K562 (cell line): ENCODE data around the gene CMPK1. TPM values are rescaled to one million over a fixed set of nuclear protein-coding genes. Genes with fewer than 3 reads are reported as not detected.

Experiments
- ATAC-seq: fragments of 200-7000 bp; cut with Tn5 transposase; 3 replicates; pipeline ENCODE4 v1.9.1; 2020; ENCODE audit warnings: moderate library complexity
- BruUV-seq: library from RNA; stranded (reverse); fragments of 400-500 nt; replicated peaks from 2 replicates; lab custom pipeline; 2021; lab: Mats Ljungman, UMichigan
- CTCF ChIA-PET: fragments of 300-600 bp; formaldehyde crosslinking; extraction: SDS; loops from one replicate; lab custom pipeline; 2021; ENCODE audit warnings: low intra/inter-chr PET ratio; lab: Yijun Ruan, JAX
- POLR2A ChIA-PET: fragments of 300-600, 350-650 bp; sonication (Branson Sonifier 250); formaldehyde crosslinking; extraction: SDS; loops from one replicate; lab custom pipeline; 2021; ENCODE audit warnings: antibody characterized with exemption, inconsistent platforms; lab: Yijun Ruan, JAX
- DNase-seq, 4 experiments: peaks; one replicate each; pipeline versions ENCODE4 v3.0.0 to v3.0.0-alpha.2; 2011 to 2018; ENCODE audit warnings: low spot score in 3 of 4, mixed read lengths in 3 of 4; ENCODE audit errors: extremely low read depth in 1 of 4
- FAIRE-seq: peaks from 2 replicates; lab custom pipeline; 2011; peaks lifted over from hg19 to GRCh38; lab: Jason Lieb, UNC
- H2AFZ ChIP-seq: 2 replicates; pipeline ENCODE4 v1.6.0; 2011; ENCODE audit warnings: low read depth, low read length, control low read depth, inconsistent platforms
- H3K27ac ChIP-seq: fragments of 200-600 bp; 3 replicates; pipeline ENCODE4 v1.8.0; 2011; ENCODE audit warnings: low read depth, mild to moderate bottlenecking, control low read depth, inconsistent platforms, low read length, moderate library complexity, mixed read lengths; ENCODE audit errors: extremely low read depth
- H3K27me3 ChIP-seq, 2 experiments: fragments of 300-600 bp in 1 of 2; 2 replicates in 1 of 2; 3 replicates in 1 of 2; pipeline versions ENCODE4 v1.6.0 to v1.8.0; 2011; ENCODE audit warnings: inconsistent platforms in 2 of 2, low read length in 2 of 2, mild to moderate bottlenecking in 1 of 2, mixed read lengths in 1 of 2, moderate library complexity in 1 of 2; ENCODE audit not compliant: control insufficient read depth in 2 of 2, insufficient read depth in 2 of 2
- H3K36me3 ChIP-seq: fragments of 300-600 bp; 3 replicates; pipeline ENCODE4 v1.8.0; 2011; ENCODE audit warnings: mild to moderate bottlenecking, low read length, inconsistent platforms; ENCODE audit not compliant: control insufficient read depth, insufficient read depth
- H3K4me1 ChIP-seq, 2 experiments: fragments of 200-600 bp in 1 of 2; replicated peaks in 1 of 2; 2 replicates in 1 of 2; 3 replicates in 1 of 2; pipeline versions ENCODE4 v1.5.1 to v1.8.0; 2011; ENCODE audit warnings: inconsistent platforms in 2 of 2, low read length in 2 of 2, mild to moderate bottlenecking in 1 of 2, mixed read lengths in 1 of 2, moderate library complexity in 1 of 2; ENCODE audit not compliant: control insufficient read depth in 2 of 2, insufficient read depth in 2 of 2
- H3K4me2 ChIP-seq: 2 replicates; pipeline ENCODE4 v1.6.1; 2011; ENCODE audit warnings: low read length, control low read depth, inconsistent platforms, mixed read lengths; ENCODE audit not compliant: insufficient read depth
- H3K4me3 ChIP-seq: fragments of 200-600 bp; sonication (generic), shearing (Covaris generic); 2 replicates; pipeline ENCODE4 v1.5.1; 2016; ENCODE audit warnings: control low read depth, inconsistent platforms
- H3K79me2 ChIP-seq: fragments of 200-600 bp; 3 replicates; pipeline ENCODE4 v1.8.0; 2011; ENCODE audit warnings: low read length, inconsistent platforms; ENCODE audit not compliant: control insufficient read depth, insufficient read depth
- H3K9ac ChIP-seq, 2 experiments: 2 replicates each; pipeline versions ENCODE4 v1.6.0 to v1.6.1; 2011; ENCODE audit warnings: low read depth in 2 of 2, low read length in 2 of 2, control low read depth in 1 of 2, inconsistent platforms in 1 of 2, mild to moderate bottlenecking in 1 of 2, mixed read lengths in 1 of 2; ENCODE audit not compliant: insufficient read depth in 1 of 2
- H3K9me1 ChIP-seq: one replicate; pipeline ENCODE4 v1.6.0; 2011; ENCODE audit warnings: inconsistent platforms, mild to moderate bottlenecking, low read length, moderate library complexity; ENCODE audit not compliant: control insufficient read depth, insufficient read depth
- H3K9me3 ChIP-seq: replicated peaks from 2 replicates; pipeline ENCODE4 v1.5.1; 2011; ENCODE audit warnings: low read depth, low read length, inconsistent platforms; ENCODE audit not compliant: control insufficient read depth, insufficient read depth
- H4K20me1 ChIP-seq: replicated peaks from 2 replicates; pipeline ENCODE4 v1.6.1; 2011; ENCODE audit warnings: low read length, inconsistent platforms, mixed read lengths; ENCODE audit not compliant: control insufficient read depth, insufficient read depth
- CREM ChIP-seq: IDR thresholded peaks from 2 replicates; pipeline ENCODE4 v1.6.1; 2014; ENCODE audit warnings: antibody characterized with exemption, low read depth
- KLF10 ChIP-seq: fragments of 250-450 bp; sonication (Bioruptor Pico); IDR thresholded peaks from 2 replicates; pipeline ENCODE4 v1.6.1; 2021; ENCODE audit warnings: matching md5 sums
- WGBS: fragments of 100-300 bp; shearing (Covaris generic); methylation state at CpG from one replicate; pipeline ENCODE4 v1.1.6; 2016; ENCODE audit warnings: low coverage, mixed read lengths; ENCODE audit not compliant: insufficient coverage; ENCODE audit errors: missing lambda C conversion rate; 5-methylcytosine and 5-hydroxymethylcytosine counted together
- in situ Hi-C: fragments of 300-500 bp; cut with MboI; formaldehyde crosslinking; loops from 4 replicates; pipeline ENCODE4 v1.15.0; 2018; ENCODE audit warnings: inconsistent platforms, mixed read lengths
- intact Hi-C: fragments of 100-400 bp; cut with micrococcal nuclease; formaldehyde crosslinking; loops from 2 replicates; pipeline ENCODE4 v1.14.2; 2022
- polyA plus RNA-seq, 8 experiments: library from polyadenylated mRNA; depleted of rRNA in 4 of 8; stranded (reverse) in 5 of 8; unstranded in 3 of 8; fragments of >200 nt; fragmentation: Nextera tagmentation in 2 of 8; fragmentation: Illumina TruSeq in 1 of 8; extraction: Ambion mirVana in 2 of 8; extraction: Trizol in 1 of 8; gene quantifications; 2 replicates each; pipeline versions ENCODE4 v1.2.1 to v1.2.3, GENCODE V29; 2011 to 2014; ENCODE audit warnings: inconsistent platforms in 1 of 8, missing spikeins in 1 of 8
- total RNA-seq, 7 experiments: library from RNA; depleted of rRNA in 6 of 7; stranded (reverse); fragments of >200 nt in 6 of 7; fragmentation: Illumina TruSeq in 2 of 7; extraction: Trizol in 2 of 7; gene quantifications; 2 replicates each; pipeline versions ENCODE4 v1.2.1 to v1.2.3, GENCODE V29; 2011 to 2021; ENCODE audit warnings: low replicate concordance in 1 of 7
- TF ChIP-seq, protein P1 (sequence below): sonication (generic); formaldehyde crosslinking; IDR thresholded peaks from 2 replicates; pipeline ENCODE4 v1.8.1; 2023; ENCODE audit warnings: mild to moderate bottlenecking, missing genetic modification reagents
- TF ChIP-seq, protein P2 (sequence below), 2 experiments: IDR thresholded peaks; 2 replicates each; pipeline ENCODE4 v1.6.1; 2011; ENCODE audit warnings: borderline replicate concordance in 1 of 2, control low read depth in 1 of 2, low read depth in 1 of 2, low read length in 1 of 2, mild to moderate bottlenecking in 1 of 2, mixed read lengths in 1 of 2, moderate library complexity in 1 of 2; ENCODE audit not compliant: insufficient read depth in 1 of 2, insufficient read length in 1 of 2, poor library complexity in 1 of 2, severe bottlenecking in 1 of 2; ENCODE audit errors: extremely low read depth in 1 of 2

Gene CMPK1
- total and polyA plus RNA-seq, 9 of the 15 experiments (the other 6 are each of a cell fraction or from before 2014, with no cell fraction given): 54.5 to 197 (median 116) TPM

GRCh38 chr1:47416319-47417169 is 83.0 kb downstream of the CMPK1 start:
- Histone ChIP-seq H3K27me3 (peaks cover 48 to 81% of the 10 kb centered on the region in 2 experiments), H3K4me2 (no peak overlapping the region), H4K20me1 (0 out of 2 replicates have a peak, but pooled peaks cover 4% of the 10 kb centered on the region), H2AFZ (no peak overlapping the region), H3K4me3 (no peak overlapping the region), H3K9me3 (no peaks in the 10 kb centered on the region), H3K27ac (no peak overlapping the region), H3K36me3 (no peaks in the 10 kb centered on the region), H3K79me2 (no peaks in the 10 kb centered on the region), H3K9me1 (no peaks in the 10 kb centered on the region), H3K9ac (no peak overlapping the region), H3K4me1 (peaks cover 0 to 4% of the 10 kb centered on the region in 2 experiments; a peak in 1 of 5 replicates)
- ChIA-PET POLR2A (interaction anchor here (1.1 kb wide), 1 partner anchor 103 kb away, joined by 3 read pairs; the partner anchor contains the start of gene STIL), CTCF (no interaction called here)
- TF ChIP-seq, protein P1, sequence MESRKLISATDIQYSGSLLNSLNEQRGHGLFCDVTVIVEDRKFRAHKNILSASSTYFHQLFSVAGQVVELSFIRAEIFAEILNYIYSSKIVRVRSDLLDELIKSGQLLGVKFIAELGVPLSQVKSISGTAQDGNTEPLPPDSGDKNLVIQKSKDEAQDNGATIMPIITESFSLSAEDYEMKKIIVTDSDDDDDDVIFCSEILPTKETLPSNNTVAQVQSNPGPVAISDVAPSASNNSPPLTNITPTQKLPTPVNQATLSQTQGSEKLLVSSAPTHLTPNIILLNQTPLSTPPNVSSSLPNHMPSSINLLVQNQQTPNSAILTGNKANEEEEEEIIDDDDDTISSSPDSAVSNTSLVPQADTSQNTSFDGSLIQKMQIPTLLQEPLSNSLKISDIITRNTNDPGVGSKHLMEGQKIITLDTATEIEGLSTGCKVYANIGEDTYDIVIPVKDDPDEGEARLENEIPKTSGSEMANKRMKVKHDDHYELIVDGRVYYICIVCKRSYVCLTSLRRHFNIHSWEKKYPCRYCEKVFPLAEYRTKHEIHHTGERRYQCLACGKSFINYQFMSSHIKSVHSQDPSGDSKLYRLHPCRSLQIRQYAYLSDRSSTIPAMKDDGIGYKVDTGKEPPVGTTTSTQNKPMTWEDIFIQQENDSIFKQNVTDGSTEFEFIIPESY (CRISPR knock-in tag): peak; percentile 86
- TF ChIP-seq KLF10 (CRISPR knock-in tag) (no peak), CREM (no peak)
- TF ChIP-seq, protein P2, sequence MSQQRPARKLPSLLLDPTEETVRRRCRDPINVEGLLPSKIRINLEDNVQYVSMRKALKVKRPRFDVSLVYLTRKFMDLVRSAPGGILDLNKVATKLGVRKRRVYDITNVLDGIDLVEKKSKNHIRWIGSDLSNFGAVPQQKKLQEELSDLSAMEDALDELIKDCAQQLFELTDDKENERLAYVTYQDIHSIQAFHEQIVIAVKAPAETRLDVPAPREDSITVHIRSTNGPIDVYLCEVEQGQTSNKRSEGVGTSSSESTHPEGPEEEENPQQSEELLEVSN (IDR thresholded peaks at IDR 0.05; ENCODE audit: borderline replicate concordance in 1 of 2, extremely low read depth in 1 of 2, insufficient read depth in 1 of 2, insufficient read length in 1 of 2, low read depth in 1 of 2, low read length in 1 of 2, poor library complexity in 1 of 2, severe bottlenecking in 1 of 2): no peak
- in situ Hi-C loops: no loop called here
- ATAC-seq (no peak), DNase-seq (no peak), FAIRE-seq (no peak)
- 68% methylated on average over 56 of the region's 134 CpGs for WGBS
- no TSS peak for BruUV-seq
- intact Hi-C loops: no loop called here
